ENCODE results near the gene CBX4. TPM values are rescaled to one million over a fixed set of nuclear protein-coding genes. Genes with fewer than 3 reads are reported as not detected.

CBX4 gene
- total RNA-seq, 4 donors from 2014 or later: 6.7 to 11.5 (median 10.0) TPM

- no peak for ATAC-seq
- Histone ChIP-seq H3K27me3 (peaks cover 79% of the 10 kb centered on the region), H3K36me3 (peaks cover 0 to 10% of the 10 kb centered on the region in 2 donors), H3K4me1 (peaks cover 0 to 87% (median 31%) of the 10 kb centered on the region in 3 donors), H3K4me3 (no peak overlapping the region), H3K27ac (no peak overlapping the region), H3K9me3 (no peaks in the 10 kb centered on the region)
- 3 to 33% methylated on average over 3 to 5 of the region's 23 CpGs for WGBS, 2 donors (ENCODE audit: low coverage in 1 of 2)
- TF ChIP-seq POLR2A (IDR thresholded peaks at IDR 0.05): no peak
- TF ChIP-seq CTCF (IDR thresholded peaks at IDR 0.05): no peak
- TF ChIP-seq EP300 (IDR thresholded peaks at IDR 0.05): no peak
- no peak for TF ChIP-seq POLR2AphosphoS5 (IDR thresholded peaks at IDR 0.05)
Observed at GRCh38 chr17:79799174-79799537, 40.1 kb downstream of the CBX4 start.

- H3K27me3 ChIP-seq: peaks cover 79% of the 10 kb centered on the region
- peak overlapping the region in 1 of 4 donors; percentile 88 for H3K27ac ChIP-seq
- peak overlapping the region in 1 of 2 donors; percentile 82 for H3K4me3 ChIP-seq
- 0% methylated on average over 2 to 12 of the region's 70 CpGs for WGBS, 2 donors (ENCODE audit: low coverage in 1 of 2)
- no peak for ATAC-seq
- TF ChIP-seq EP300 (IDR thresholded peaks at IDR 0.05) (no peak), POLR2A (IDR thresholded peaks at IDR 0.05) (no peak), POLR2AphosphoS5 (IDR thresholded peaks at IDR 0.05) (no peak), CTCF (IDR thresholded peaks at IDR 0.05) (no peak)
- peaks cover 0 to 10% of the 10 kb centered on the region in 2 donors for H3K36me3 ChIP-seq
- peaks cover 0 to 87% (median 31%) of the 10 kb centered on the region in 3 donors for H3K4me1 ChIP-seq
- no peaks in the 10 kb centered on the region for H3K9me3 ChIP-seq
Observed at GRCh38 chr17:79798299-79799173, 40.7 kb downstream of the CBX4 start.

- no CpG with 5 or more reads among the region's 89 CpGs for WGBS, 2 donors (ENCODE audit: low coverage in 1 of 2)
- Histone ChIP-seq H3K4me1 (peaks cover 0 to 87% (median 33%) of the 10 kb centered on the region in 3 donors), H3K36me3 (peaks cover 0 to 10% of the 10 kb centered on the region in 2 donors), H3K27ac (peak overlapping the region; percentile 18 to 88 (median 86)), H3K4me3 (peak overlapping the region; percentile 69 to 82), H3K9me3 (no peaks in the 10 kb centered on the region), H3K27me3 (peaks cover 79% of the 10 kb centered on the region)
- TF ChIP-seq POLR2A (IDR thresholded peaks at IDR 0.05): no peak
- TF ChIP-seq EP300 (IDR thresholded peaks at IDR 0.05): no peak
- TF ChIP-seq CTCF (IDR thresholded peaks at IDR 0.05): no peak
- no peak for TF ChIP-seq POLR2AphosphoS5 (IDR thresholded peaks at IDR 0.05)
- peak; percentile 1 for ATAC-seq
Observed at GRCh38 chr17:79797492-79798298, 41.5 kb downstream of the CBX4 start.

GRCh38 chr17:79796763-79797491 is 42.3 kb downstream of the CBX4 start, which contains the start of gene CBX8:
CBX8 (minus strand) TSS chr17:79797077; CDS start chr17:79796998, 79 bp downstream.
- Histone ChIP-seq H3K27me3 (peaks cover 79% of the 10 kb centered on the region), H3K4me3 (peak within 1 kb of the TSS; percentile 69 to 82), H3K4me1 (peaks cover 0 to 87% (median 35%) of the 10 kb centered on the region in 3 donors), H3K9me3 (no peaks in the 10 kb centered on the region), H3K27ac (peak within 1 kb of the TSS; percentile 18 to 88 (median 86)), H3K36me3 (peaks cover 0 to 10% of the 10 kb centered on the region in 2 donors)
- TF ChIP-seq POLR2A (IDR thresholded peaks at IDR 0.05) (peak in 1 of 2 donors; percentile 25), EP300 (IDR thresholded peaks at IDR 0.05) (no peak), CTCF (IDR thresholded peaks at IDR 0.05) (peak in 3 of 4 experiments; percentile 21 to 62 (median 43)), POLR2AphosphoS5 (IDR thresholded peaks at IDR 0.05) (no peak)
- ATAC-seq: peak; percentile 95
- no CpG with 5 or more reads among the region's 79 CpGs for WGBS, 2 donors (ENCODE audit: low coverage in 1 of 2)

Measured in gastroesophageal sphincter (tissue), 4 donors.